Kidney epithelial cell (primary cell): ENCODE results near the gene SPECC1. TPM values are rescaled to one million over a fixed set of nuclear protein-coding genes. Genes with fewer than 3 reads are reported as not detected.
"Not testable (repeated sequence)": the region's sequence is repeated elsewhere in the genome, so short reads cannot be mapped to it uniquely, and the experiment has no call there.

Experiments used
- DNase-seq: peaks from one replicate; pipeline ENCODE4 v3.0.0-alpha.2; 2010; ENCODE audit warnings: low read depth
- H3K27me3 ChIP-seq: 2 replicates; pipeline ENCODE4 v1.6.0; 2011; ENCODE audit warnings: low read length; ENCODE audit not compliant: control insufficient read depth, insufficient read depth
- H3K36me3 ChIP-seq: 2 replicates; pipeline ENCODE4 v1.5.1; 2011; ENCODE audit warnings: low read length; ENCODE audit not compliant: control insufficient read depth, insufficient read depth
- H3K4me3 ChIP-seq: 2 replicates; pipeline ENCODE4 v1.5.1; 2011; ENCODE audit warnings: low read depth, mild to moderate bottlenecking, control low read depth, low read length
- total RNA-seq: library from RNA; depleted of rRNA; stranded (reverse); fragments of >200 nt; gene quantifications from 2 replicates; pipeline ENCODE4 v1.2.3, GENCODE V29; 2015
- TF ChIP-seq, protein P1 (sequence below): IDR thresholded peaks from 2 replicates; pipeline ENCODE4 v1.5.1; 2011; ENCODE audit warnings: mild to moderate bottlenecking, moderate library complexity, low read length, control low read depth, inconsistent platforms; ENCODE audit not compliant: insufficient read depth, poor library complexity, severe bottlenecking

The SPECC1 gene
- total RNA-seq, 1 donor from 2014 or later = 62.3 TPM

- no peak overlapping the region for H3K4me3 ChIP-seq
- TF ChIP-seq, protein P1, sequence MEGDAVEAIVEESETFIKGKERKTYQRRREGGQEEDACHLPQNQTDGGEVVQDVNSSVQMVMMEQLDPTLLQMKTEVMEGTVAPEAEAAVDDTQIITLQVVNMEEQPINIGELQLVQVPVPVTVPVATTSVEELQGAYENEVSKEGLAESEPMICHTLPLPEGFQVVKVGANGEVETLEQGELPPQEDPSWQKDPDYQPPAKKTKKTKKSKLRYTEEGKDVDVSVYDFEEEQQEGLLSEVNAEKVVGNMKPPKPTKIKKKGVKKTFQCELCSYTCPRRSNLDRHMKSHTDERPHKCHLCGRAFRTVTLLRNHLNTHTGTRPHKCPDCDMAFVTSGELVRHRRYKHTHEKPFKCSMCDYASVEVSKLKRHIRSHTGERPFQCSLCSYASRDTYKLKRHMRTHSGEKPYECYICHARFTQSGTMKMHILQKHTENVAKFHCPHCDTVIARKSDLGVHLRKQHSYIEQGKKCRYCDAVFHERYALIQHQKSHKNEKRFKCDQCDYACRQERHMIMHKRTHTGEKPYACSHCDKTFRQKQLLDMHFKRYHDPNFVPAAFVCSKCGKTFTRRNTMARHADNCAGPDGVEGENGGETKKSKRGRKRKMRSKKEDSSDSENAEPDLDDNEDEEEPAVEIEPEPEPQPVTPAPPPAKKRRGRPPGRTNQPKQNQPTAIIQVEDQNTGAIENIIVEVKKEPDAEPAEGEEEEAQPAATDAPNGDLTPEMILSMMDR = no peak
- H3K27me3 ChIP-seq = no peaks in the 10 kb centered on the region
- no peak for DNase-seq
- peaks cover 4% of the 10 kb centered on the region for H3K36me3 ChIP-seq
These were observed 247.8 kb downstream of the SPECC1 start for GRCh38 chr17:20257008-20257407.

DNA sequence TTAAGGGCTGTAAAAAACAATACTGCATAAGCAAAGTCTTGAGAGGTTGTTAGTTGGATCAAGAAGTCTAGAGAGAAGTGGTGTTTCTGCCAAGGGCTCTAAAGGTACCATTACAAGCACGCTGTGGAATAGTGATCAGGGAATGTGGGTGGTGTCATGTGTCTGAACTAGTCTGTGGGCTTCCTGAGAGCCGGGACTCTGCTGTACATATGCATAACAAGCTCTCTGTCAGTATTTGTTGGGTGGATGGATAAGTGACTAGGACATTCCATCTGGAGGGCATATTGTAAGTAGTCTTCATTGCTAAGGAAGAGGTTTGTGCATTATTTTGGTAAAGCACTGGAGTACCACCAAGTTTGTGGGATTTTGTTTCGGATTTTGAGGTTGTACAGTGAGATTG, 248.6 kb downstream of the SPECC1 start:
- H3K4me3 ChIP-seq = no peak overlapping the region
- H3K27me3 ChIP-seq = no peaks in the 10 kb centered on the region
- H3K36me3 ChIP-seq = peaks cover 4% of the 10 kb centered on the region
- TF ChIP-seq, protein P1 = no peak
- DNase-seq = no peak

GRCh38 chr17:20259668-20260067, 250.5 kb downstream of the SPECC1 start:
- no peaks in the 10 kb centered on the region for H3K27me3 ChIP-seq
- H3K4me3 ChIP-seq = no peak overlapping the region
- H3K36me3 ChIP-seq = peaks cover 4% of the 10 kb centered on the region
- TF ChIP-seq, protein P1 = no peak
- DNase-seq = no peak

GRCh38 chr17:20260268-20260667, 251.1 kb downstream of the SPECC1 start:
- TF ChIP-seq, protein P1 = no peak

DNA sequence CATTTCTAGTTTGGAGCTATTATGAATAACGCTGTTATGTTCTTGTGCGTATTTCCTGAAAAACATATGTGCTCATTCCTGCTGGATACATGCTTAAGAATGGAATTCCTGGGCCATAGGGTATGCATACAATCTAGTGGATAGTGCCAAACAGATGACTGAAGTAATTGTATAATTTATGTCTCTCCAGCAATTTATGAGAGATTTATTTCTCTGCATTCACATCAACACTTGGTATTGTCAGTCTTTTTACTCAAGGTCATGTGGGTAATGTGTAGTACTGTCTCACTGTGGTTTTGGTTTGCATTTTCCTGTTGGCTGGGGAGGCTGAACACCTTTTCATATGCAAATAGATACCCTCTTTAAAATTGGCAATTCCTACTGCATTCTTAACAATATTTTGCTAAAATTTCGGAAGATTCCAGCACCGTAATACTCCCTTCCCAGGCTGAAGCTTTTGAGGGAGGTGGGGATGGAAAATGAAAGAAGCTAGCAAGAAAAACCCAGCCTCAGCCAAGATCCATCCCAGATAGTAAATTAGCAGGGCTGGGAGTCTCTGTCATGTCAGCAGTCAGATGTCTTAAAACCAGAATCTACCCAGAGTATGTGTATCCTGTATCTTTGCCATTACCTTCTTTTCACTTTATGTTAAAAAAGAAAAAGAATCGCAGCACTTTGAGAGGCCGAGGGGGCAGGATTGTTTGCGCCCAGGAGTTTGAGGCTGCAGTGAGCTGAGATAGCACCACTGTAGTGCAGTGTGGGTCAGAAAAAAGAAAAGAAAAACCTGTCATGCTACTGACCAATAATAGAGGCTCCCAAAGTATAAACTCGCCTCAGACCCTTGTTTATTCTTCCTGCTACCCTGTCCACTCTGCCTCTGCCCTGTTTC, 253.3 kb downstream of the SPECC1 start:
- TF ChIP-seq, protein P1 = no peak
- Histone ChIP-seq H3K27me3 (no peaks in the 10 kb centered on the region), H3K4me3 (no peak overlapping the region), H3K36me3 (peaks cover 3% of the 10 kb centered on the region)
- no peak for DNase-seq

More at GRCh38 chr17:20260268-20260667, 251.1 kb downstream of the SPECC1 start:
- no peak overlapping the region for H3K4me3 ChIP-seq
- DNase-seq = no peak
- H3K36me3 ChIP-seq = peaks cover 4% of the 10 kb centered on the region
- H3K27me3 ChIP-seq = no peaks in the 10 kb centered on the region

GRCh38 chr17:20263115-20263433, 253.9 kb downstream of the SPECC1 start:
- H3K27me3 ChIP-seq, H3K4me3 ChIP-seq, DNase-seq, H3K36me3 ChIP-seq: not testable (repeated sequence)
